Testis (tissue), 2 donors: ENCODE results near the gene MAP3K4.
"Not testable (repeated sequence)": the region's sequence is repeated elsewhere in the genome, so short reads cannot be mapped to it uniquely, and the experiment has no call there.

Experiments used
- POLR2A ChIP-seq: fragments of 450-650 bp; IDR thresholded peaks from one replicate; pipeline ENCODE4 v1.6.1; 2017; ENCODE audit warnings: antibody characterized with exemption, mild to moderate bottlenecking, moderate library complexity
- TF ChIP-seq, protein P1 (sequence below), 3 experiments: fragments of 450-650 bp in 2 of 3; fragments of 200-600 bp in 1 of 3; sonication (generic) in 1 of 3; IDR thresholded peaks; one replicate each; pipeline ENCODE4 v1.5.1; 2016 to 2019; ENCODE audit warnings: antibody characterized with exemption in 3 of 3, mild to moderate bottlenecking in 2 of 3, moderate library complexity in 1 of 3

DNA sequence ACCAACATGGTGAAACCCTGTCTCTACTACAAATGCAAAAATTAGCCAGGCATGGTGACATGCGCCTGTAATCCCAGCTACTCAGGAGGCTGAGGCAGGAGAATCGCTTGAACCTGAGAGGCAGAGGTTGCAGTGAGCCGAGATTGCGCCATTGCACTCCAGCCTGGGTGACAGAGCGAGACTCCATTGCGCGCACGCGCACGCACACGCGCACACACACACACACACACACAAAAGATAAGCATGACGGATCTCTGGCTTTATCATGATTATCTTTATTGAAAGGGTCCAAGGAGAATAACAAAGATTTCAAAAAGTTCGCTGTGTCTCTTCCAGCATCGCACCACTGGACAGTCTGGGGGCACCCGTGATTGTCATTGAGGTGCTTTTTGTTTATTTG lies 19.0 kb upstream of the MAP3K4 start:
- TF ChIP-seq, protein P1, sequence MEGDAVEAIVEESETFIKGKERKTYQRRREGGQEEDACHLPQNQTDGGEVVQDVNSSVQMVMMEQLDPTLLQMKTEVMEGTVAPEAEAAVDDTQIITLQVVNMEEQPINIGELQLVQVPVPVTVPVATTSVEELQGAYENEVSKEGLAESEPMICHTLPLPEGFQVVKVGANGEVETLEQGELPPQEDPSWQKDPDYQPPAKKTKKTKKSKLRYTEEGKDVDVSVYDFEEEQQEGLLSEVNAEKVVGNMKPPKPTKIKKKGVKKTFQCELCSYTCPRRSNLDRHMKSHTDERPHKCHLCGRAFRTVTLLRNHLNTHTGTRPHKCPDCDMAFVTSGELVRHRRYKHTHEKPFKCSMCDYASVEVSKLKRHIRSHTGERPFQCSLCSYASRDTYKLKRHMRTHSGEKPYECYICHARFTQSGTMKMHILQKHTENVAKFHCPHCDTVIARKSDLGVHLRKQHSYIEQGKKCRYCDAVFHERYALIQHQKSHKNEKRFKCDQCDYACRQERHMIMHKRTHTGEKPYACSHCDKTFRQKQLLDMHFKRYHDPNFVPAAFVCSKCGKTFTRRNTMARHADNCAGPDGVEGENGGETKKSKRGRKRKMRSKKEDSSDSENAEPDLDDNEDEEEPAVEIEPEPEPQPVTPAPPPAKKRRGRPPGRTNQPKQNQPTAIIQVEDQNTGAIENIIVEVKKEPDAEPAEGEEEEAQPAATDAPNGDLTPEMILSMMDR (IDR thresholded peaks at IDR 0.05) = not testable (repeated sequence)
- not testable (repeated sequence) for TF ChIP-seq POLR2A
